ENCODE results near the gene B3GNT7.

DNA sequence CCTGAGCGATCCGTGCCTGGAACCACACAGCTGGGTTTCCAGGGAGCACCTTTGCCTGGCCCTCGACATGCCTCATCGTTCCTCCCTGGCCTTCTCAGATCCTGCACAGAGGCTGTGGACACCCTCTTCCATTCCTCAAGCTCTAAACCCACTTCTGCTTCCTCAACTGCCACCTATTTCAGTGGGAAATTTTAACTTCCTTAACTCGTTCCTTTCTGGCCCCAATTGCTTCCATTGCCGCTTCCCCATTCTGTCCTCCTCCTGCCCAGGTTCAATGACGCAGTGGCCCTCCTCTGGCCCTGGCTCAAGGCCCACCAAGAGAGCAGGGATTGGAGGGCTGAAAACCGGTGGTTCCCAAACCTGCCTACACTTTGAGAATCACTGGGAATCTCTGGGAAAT is 4.8 kb upstream of the B3GNT7 start:
- TF ChIP-seq CTCF (IDR thresholded peaks at IDR 0.05; ENCODE audit: low read length), result no peak
- no peak for TF ChIP-seq EZH2 (IDR thresholded peaks at IDR 0.05; ENCODE audit: borderline replicate concordance, low read length)
